CD4-positive, CD25-positive, alpha-beta regulatory T cell (primary cell): ENCODE data around the gene UCN. TPM values are rescaled to one million over a fixed set of nuclear protein-coding genes. Genes with fewer than 3 reads are reported as not detected.

Experiments used
- ATAC-seq, 2 donors: fragments of 150-1000 bp; cut with Tn5 transposase; one replicate each; pipeline ENCODE4 v1.10.0; 2021; ENCODE audit warnings: low read depth in 2 of 2, moderate number of reproducible peaks in 2 of 2, moderate library complexity in 1 of 2
- DNase-seq, 3 donors: peaks; one replicate each; pipeline versions ENCODE4 v3.0.0 to v3.0.0-alpha.2; 2012 to 2022; ENCODE audit warnings: mixed read lengths in 1 of 3
- H3K27ac ChIP-seq: one replicate; pipeline ENCODE4 v1.7.0; 2013; ENCODE audit warnings: mild to moderate bottlenecking, low read length; ENCODE audit not compliant: insufficient read depth, poor library complexity, severe bottlenecking
- H3K27me3 ChIP-seq: one replicate; pipeline ENCODE4 v1.7.0; 2013; ENCODE audit warnings: low read length; ENCODE audit not compliant: control insufficient read depth, insufficient read depth
- H3K36me3 ChIP-seq: one replicate; pipeline ENCODE4 v1.7.0; 2013; ENCODE audit warnings: mild to moderate bottlenecking, low read length, moderate library complexity; ENCODE audit not compliant: control insufficient read depth, insufficient read depth
- H3K4me1 ChIP-seq: 2 replicates; pipeline ENCODE4 v1.7.0; 2013; ENCODE audit warnings: mild to moderate bottlenecking, low read length; ENCODE audit not compliant: insufficient read depth, control insufficient read depth, poor library complexity, severe bottlenecking
- H3K4me3 ChIP-seq: one replicate; pipeline ENCODE4 v1.7.0; 2013; ENCODE audit warnings: low read depth, mild to moderate bottlenecking, low read length, moderate library complexity
- H3K9me3 ChIP-seq, 2 experiments: 1 replicate in 1 of 2; 2 replicates in 1 of 2; pipeline ENCODE4 v1.7.0; 2013; ENCODE audit warnings: low read length in 2 of 2, mild to moderate bottlenecking in 1 of 2, moderate library complexity in 1 of 2; ENCODE audit not compliant: control insufficient read depth in 2 of 2
- H3K27ac Mint-ChIP-seq, 3 donors: one replicate each; pipeline ENCODE4 v1.8.0; 2020 to 2022; ENCODE audit warnings: mild to moderate bottlenecking in 3 of 3, mixed read lengths in 3 of 3, moderate library complexity in 2 of 3
- H3K27me3 Mint-ChIP-seq: one replicate; pipeline ENCODE4 v1.8.0; 2022; ENCODE audit warnings: mild to moderate bottlenecking, mixed read lengths
- H3K36me3 Mint-ChIP-seq: one replicate; pipeline ENCODE4 v1.8.0; 2020; ENCODE audit warnings: mixed read lengths
- H3K4me1 Mint-ChIP-seq, 4 donors: one replicate each; pipeline ENCODE4 v1.8.0; 2020 to 2022; ENCODE audit warnings: mixed read lengths in 4 of 4, mild to moderate bottlenecking in 1 of 4
- H3K4me3 Mint-ChIP-seq, 4 donors: one replicate each; pipeline ENCODE4 v1.8.0; 2020 to 2022; ENCODE audit warnings: mild to moderate bottlenecking in 4 of 4, mixed read lengths in 4 of 4, moderate library complexity in 3 of 4
- H3K9me3 Mint-ChIP-seq, 7 donors: one replicate each; pipeline ENCODE4 v1.8.0; 2020 to 2022; ENCODE audit warnings: mixed read lengths in 7 of 7, mild to moderate bottlenecking in 3 of 7, moderate library complexity in 2 of 7
- polyA plus RNA-seq, 4 donors: library from polyadenylated mRNA; unstranded; fragments of 300-500 nt; fragmentation: Illumina TruSeq; gene quantifications; one replicate each; pipeline ENCODE4 v1.2.3, GENCODE V29; 2021
- total RNA-seq: library from RNA; stranded (reverse); gene quantifications from one replicate; pipeline ENCODE4 v1.2.3, GENCODE V29; 2022

UCN gene
- total and polyA plus RNA-seq, 5 donors from 2014 or later: 0.24 to 2.2 (median 0.55) TPM; not detected in 1

GRCh38 chr2:27312152-27312551 lies 3.9 kb upstream of the UCN start:
- H3K27me3 Mint-ChIP-seq: no peaks in the 10 kb centered on the region
- Histone ChIP-seq H3K27ac (no peak overlapping the region), H3K9me3 (no peaks in the 10 kb centered on the region), H3K4me1 (peaks cover 7% of the 10 kb centered on the region), H3K27me3 (no peaks in the 10 kb centered on the region), H3K36me3 (peaks cover 4% of the 10 kb centered on the region), H3K4me3 (no peak overlapping the region)
- DNase-seq (no peak), ATAC-seq (no peak)
- H3K4me1 Mint-ChIP-seq: peaks cover 0 to 10% (median 3%) of the 10 kb centered on the region in 4 donors
- no peak overlapping the region for H3K4me3 Mint-ChIP-seq
- no peaks in the 10 kb centered on the region for H3K9me3 Mint-ChIP-seq
- peaks cover 30% of the 10 kb centered on the region for H3K36me3 Mint-ChIP-seq
- H3K27ac Mint-ChIP-seq: no peak overlapping the region

GRCh38 chr2:27309651-27310050 lies 1.4 kb upstream of the UCN start:
- H3K9me3 Mint-ChIP-seq: no peaks in the 10 kb centered on the region
- H3K9me3 ChIP-seq: no peaks in the 10 kb centered on the region
- no peak overlapping the region for H3K27ac Mint-ChIP-seq
- DNase-seq (no peak), ATAC-seq (no peak)
- H3K27me3 ChIP-seq: no peaks in the 10 kb centered on the region
- no peak overlapping the region for H3K27ac ChIP-seq
- peaks cover 9% of the 10 kb centered on the region for H3K27me3 Mint-ChIP-seq
- peaks cover 27% of the 10 kb centered on the region for H3K36me3 Mint-ChIP-seq
- H3K4me3 ChIP-seq: no peak overlapping the region
- peak overlapping the region in 1 of 4 donors; percentile 54 for H3K4me3 Mint-ChIP-seq
- H3K4me1 ChIP-seq: peaks cover 18% of the 10 kb centered on the region
- H3K36me3 ChIP-seq: peaks cover 4% of the 10 kb centered on the region
- peaks cover 0 to 13% (median 3%) of the 10 kb centered on the region in 4 donors for H3K4me1 Mint-ChIP-seq

GRCh38 chr2:27307545-27308358 lies 493 bp downstream of the UCN start:
- no peaks in the 10 kb centered on the region for H3K9me3 Mint-ChIP-seq
- no peak for DNase-seq
- H3K9me3 ChIP-seq: no peaks in the 10 kb centered on the region
- H3K27ac ChIP-seq: no peak overlapping the region
- peaks cover 4% of the 10 kb centered on the region for H3K36me3 ChIP-seq
- H3K4me3 ChIP-seq: no peak overlapping the region
- ATAC-seq: no peak
- no peaks in the 10 kb centered on the region for H3K27me3 ChIP-seq
- H3K27ac Mint-ChIP-seq: no peak overlapping the region
- peak overlapping the region in 1 of 4 donors; percentile 67 for H3K4me3 Mint-ChIP-seq
- peaks cover 19% of the 10 kb centered on the region for H3K27me3 Mint-ChIP-seq
- peaks cover 27% of the 10 kb centered on the region for H3K36me3 Mint-ChIP-seq
- H3K4me1 ChIP-seq: peaks cover 18% of the 10 kb centered on the region
- peaks cover 2 to 15% (median 9%) of the 10 kb centered on the region in 4 donors for H3K4me1 Mint-ChIP-seq

- H3K27ac ChIP-seq: no peak overlapping the region
- Mint-ChIP-seq H3K9me3 (no peaks in the 10 kb centered on the region), H3K4me1 (peaks cover 3 to 16% (median 10%) of the 10 kb centered on the region in 4 donors), H3K27me3 (peaks cover 19% of the 10 kb centered on the region), H3K27ac (no peak overlapping the region), H3K4me3 (peak overlapping the region in 1 of 4 donors; percentile 67), H3K36me3 (peaks cover 22% of the 10 kb centered on the region)
- H3K4me1 ChIP-seq: peaks cover 18% of the 10 kb centered on the region
- H3K27me3 ChIP-seq: no peaks in the 10 kb centered on the region
- ATAC-seq: no peak
- no peak overlapping the region for H3K4me3 ChIP-seq
- no peaks in the 10 kb centered on the region for H3K9me3 ChIP-seq
- DNase-seq: no peak
- peaks cover 4% of the 10 kb centered on the region for H3K36me3 ChIP-seq
These were observed 1.0 kb downstream of the UCN start for GRCh38 chr2:27307287-27307544.

- Histone ChIP-seq H3K36me3 (peaks cover 4% of the 10 kb centered on the region), H3K9me3 (no peaks in the 10 kb centered on the region), H3K4me3 (no peak overlapping the region), H3K4me1 (peaks cover 18% of the 10 kb centered on the region), H3K27ac (no peak overlapping the region), H3K27me3 (no peaks in the 10 kb centered on the region)
- Mint-ChIP-seq H3K9me3 (no peaks in the 10 kb centered on the region), H3K4me3 (peak overlapping the region in 3 of 4 donors; percentile 29 to 74 (median 73)), H3K27ac (no peak overlapping the region), H3K4me1 (peaks cover 3 to 16% (median 10%) of the 10 kb centered on the region in 4 donors), H3K36me3 (peaks cover 19% of the 10 kb centered on the region), H3K27me3 (peaks cover 19% of the 10 kb centered on the region)
- peak; percentile 21 to 33 for ATAC-seq
- peak in 1 of 3 donors; percentile 40 for DNase-seq
These were observed 1.5 kb downstream of the UCN start for GRCh38 chr2:27306573-27307286.

GRCh38 chr2:27306136-27306535 lies 2.1 kb downstream of the UCN start:
- H3K27me3 Mint-ChIP-seq: peaks cover 19% of the 10 kb centered on the region
- H3K4me1 ChIP-seq: peaks cover 18% of the 10 kb centered on the region

GRCh38 chr2:27305516-27305915 lies 2.7 kb downstream of the UCN start:
- ATAC-seq (no peak), DNase-seq (no peak)
- Mint-ChIP-seq H3K9me3 (no peaks in the 10 kb centered on the region), H3K36me3 (peaks cover 12% of the 10 kb centered on the region), H3K4me3 (peak overlapping the region in 2 of 4 donors; percentile 48 to 62), H3K27ac (peak overlapping the region in 1 of 3 donors; percentile 79), H3K4me1 (peaks cover 3 to 16% (median 10%) of the 10 kb centered on the region in 4 donors), H3K27me3 (peaks cover 19% of the 10 kb centered on the region)
- Histone ChIP-seq H3K9me3 (no peaks in the 10 kb centered on the region), H3K27me3 (no peaks in the 10 kb centered on the region), H3K36me3 (peaks cover 4% of the 10 kb centered on the region), H3K27ac (no peak overlapping the region), H3K4me3 (no peak overlapping the region), H3K4me1 (peaks cover 18% of the 10 kb centered on the region)

More at GRCh38 chr2:27306136-27306535, 2.1 kb downstream of the UCN start:
- Histone ChIP-seq H3K36me3 (peaks cover 4% of the 10 kb centered on the region), H3K27me3 (no peaks in the 10 kb centered on the region), H3K27ac (no peak overlapping the region), H3K9me3 (no peaks in the 10 kb centered on the region), H3K4me3 (no peak overlapping the region)
- Mint-ChIP-seq H3K27ac (no peak overlapping the region), H3K4me1 (peaks cover 3 to 16% (median 10%) of the 10 kb centered on the region in 4 donors), H3K9me3 (no peaks in the 10 kb centered on the region), H3K36me3 (peaks cover 13% of the 10 kb centered on the region), H3K4me3 (peak overlapping the region in 1 of 4 donors; percentile 74)
- ATAC-seq (no peak), DNase-seq (no peak)
